ENCODE measurements around the gene KAZN. TPM values are rescaled to one million over a fixed set of nuclear protein-coding genes. Genes with fewer than 3 reads are reported as not detected.

The KAZN gene
- total RNA-seq, 6 experiments from 2014 or later = 13.1 to 22.3 (median 20.7) TPM

DNA sequence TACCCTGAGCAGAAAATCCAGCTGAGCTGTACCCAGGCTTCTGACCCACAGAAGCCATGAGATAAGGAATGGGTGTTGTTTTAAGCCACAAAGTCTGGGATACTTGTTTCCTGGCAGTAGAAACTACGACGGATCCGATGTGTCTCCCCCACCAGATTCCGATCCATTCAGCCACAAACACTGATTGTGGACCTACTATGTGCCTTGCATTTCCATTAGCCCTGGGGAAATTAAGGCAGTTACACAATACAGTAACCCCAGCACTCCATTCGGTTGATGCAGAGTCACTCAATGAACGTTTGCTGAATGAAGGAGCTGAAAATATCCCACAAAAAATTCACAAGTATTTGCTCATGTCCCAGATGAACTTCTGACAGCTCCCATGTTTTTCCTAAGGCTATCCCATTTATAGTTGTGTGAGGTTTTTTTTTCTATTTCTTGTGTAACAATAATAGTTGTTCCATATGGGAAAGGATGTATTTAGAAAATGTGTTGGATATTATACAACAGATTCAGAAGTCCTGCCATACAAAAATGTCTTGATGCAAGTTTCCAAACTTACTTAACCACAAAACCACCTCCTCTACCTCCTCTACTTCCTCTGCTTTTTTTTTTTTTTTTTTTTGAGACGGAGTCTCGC lies 29.6 kb upstream of the KAZN start:
- no peak overlapping the region for H3K4me3 Mint-ChIP-seq
- no peaks in the 10 kb centered on the region for H3K4me1 Mint-ChIP-seq (ENCODE audit: low read depth)
- no peaks in the 10 kb centered on the region; the same call in none of the 2 replicates for H3K27me3 Mint-ChIP-seq (ENCODE audit: insufficient read depth)
- no peaks in the 10 kb centered on the region; the same call in 1 of the 2 replicates for H3K36me3 Mint-ChIP-seq (ENCODE audit: low read depth)
- H3K27ac Mint-ChIP-seq = no peak overlapping the region
- peaks cover 62% of the 10 kb centered on the region for H3K9me3 Mint-ChIP-seq
- DNase-seq = no peak
- TF ChIP-seq CTCF (IDR thresholded peaks at IDR 0.05) = no peak

- no peak for DNase-seq
- no peak overlapping the region for H3K4me3 Mint-ChIP-seq
- no peak overlapping the region for H3K27ac Mint-ChIP-seq
- no peak for TF ChIP-seq CTCF (IDR thresholded peaks at IDR 0.05)
- peaks cover 64% of the 10 kb centered on the region for H3K9me3 Mint-ChIP-seq
- no peaks in the 10 kb centered on the region; the same call in 1 of the 2 replicates for H3K36me3 Mint-ChIP-seq (ENCODE audit: low read depth)
- H3K4me1 Mint-ChIP-seq (ENCODE audit: low read depth) = no peaks in the 10 kb centered on the region
- H3K27me3 Mint-ChIP-seq (ENCODE audit: insufficient read depth) = no peaks in the 10 kb centered on the region; the same call in none of the 2 replicates
Measured at GRCh38 chr1:14570514-14570913, 28.0 kb upstream of the KAZN start.

DNA sequence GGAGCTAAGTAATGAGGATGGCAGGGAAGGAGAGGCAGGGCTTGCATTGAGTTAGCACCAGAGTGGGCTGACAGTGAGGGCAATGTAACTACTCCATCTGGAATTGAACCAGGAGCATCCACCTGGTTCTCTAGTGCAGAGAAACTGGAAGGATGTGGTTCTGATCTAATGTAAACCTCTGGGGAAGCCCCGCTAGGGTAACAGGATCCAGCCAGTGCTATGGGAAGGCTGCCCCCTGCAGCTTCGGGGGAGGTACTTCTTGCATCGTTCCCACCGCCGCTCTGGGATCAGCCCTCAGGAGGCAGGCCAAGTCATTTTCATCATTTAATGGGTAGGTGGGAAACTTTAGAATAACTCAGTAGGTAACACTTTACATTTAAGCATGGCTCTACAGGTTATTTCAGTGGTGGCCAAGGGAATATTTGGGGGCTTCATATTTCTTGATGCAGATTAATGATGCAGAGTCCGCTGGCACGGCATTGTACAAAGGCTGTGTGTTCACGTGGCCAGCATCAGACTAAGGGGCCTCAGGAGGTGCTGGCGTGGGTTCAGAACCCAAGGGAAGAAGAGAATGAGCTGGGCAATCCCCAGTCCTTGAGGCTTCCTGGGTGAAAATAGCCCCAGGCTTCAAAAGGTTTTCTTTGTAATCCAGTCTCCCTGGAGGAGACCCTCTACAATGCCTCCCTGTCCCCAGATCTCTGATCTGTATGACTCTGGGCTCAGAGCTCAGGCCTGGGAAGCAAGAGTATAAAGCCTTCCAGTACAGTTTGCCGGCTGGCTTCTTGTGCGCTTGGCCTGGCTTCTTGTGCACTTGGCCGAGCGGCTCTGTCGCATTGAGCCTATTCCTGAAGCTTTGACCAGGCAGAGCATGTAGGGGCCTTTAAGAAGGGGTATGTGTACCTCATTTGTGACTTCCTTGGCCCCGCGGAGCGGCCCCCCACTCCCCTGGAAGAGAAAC lies 26.4 kb upstream of the KAZN start:
- Mint-ChIP-seq H3K27me3 (ENCODE audit: insufficient read depth) (no peaks in the 10 kb centered on the region; the same call in none of the 2 replicates), H3K27ac (no peak overlapping the region), H3K4me3 (no peak overlapping the region), H3K9me3 (peaks cover 64% of the 10 kb centered on the region), H3K4me1 (ENCODE audit: low read depth) (no peaks in the 10 kb centered on the region), H3K36me3 (ENCODE audit: low read depth) (no peaks in the 10 kb centered on the region)
- no peak for TF ChIP-seq CTCF (IDR thresholded peaks at IDR 0.05)
- no peak for DNase-seq

- TF ChIP-seq CTCF (IDR thresholded peaks at IDR 0.05) = no peak
- Mint-ChIP-seq H3K27ac (no peak overlapping the region), H3K36me3 (ENCODE audit: low read depth) (no peaks in the 10 kb centered on the region), H3K27me3 (ENCODE audit: insufficient read depth) (no peaks in the 10 kb centered on the region; the same call in none of the 2 replicates), H3K4me3 (no peak overlapping the region), H3K9me3 (peaks cover 60% of the 10 kb centered on the region), H3K4me1 (ENCODE audit: low read depth) (no peaks in the 10 kb centered on the region)
- no peak for DNase-seq
Measured at GRCh38 chr1:14572861-14573260, 25.6 kb upstream of the KAZN start.

- TF ChIP-seq CTCF (IDR thresholded peaks at IDR 0.05) = no peak
- H3K9me3 Mint-ChIP-seq = peaks cover 48% of the 10 kb centered on the region
- H3K4me3 Mint-ChIP-seq = no peak overlapping the region
- no peaks in the 10 kb centered on the region; the same call in 1 of the 2 replicates for H3K27me3 Mint-ChIP-seq (ENCODE audit: insufficient read depth)
- no peak overlapping the region for H3K27ac Mint-ChIP-seq
- no peak for DNase-seq
- H3K4me1 Mint-ChIP-seq (ENCODE audit: low read depth) = no peaks in the 10 kb centered on the region
- H3K36me3 Mint-ChIP-seq (ENCODE audit: low read depth) = peaks cover 4% of the 10 kb centered on the region; the same call in 1 of the 2 replicates
Measured at GRCh38 chr1:14576155-14576554, 22.3 kb upstream of the KAZN start.

Measured in HFFc6 (cell line).